CD14-positive monocyte (primary cell): Measurements from ENCODE around the gene CMTM8. TPM values are rescaled to one million over a fixed set of nuclear protein-coding genes. Genes with fewer than 3 reads are reported as not detected.

Experiments used
- DNase-seq, 3 donors: peaks; one replicate each; pipeline ENCODE4 v3.0.0-alpha.2; 2011 to 2022
- H2AFZ ChIP-seq: 2 replicates; pipeline ENCODE4 v1.6.0; 2012; ENCODE audit warnings: mild to moderate bottlenecking, low read depth, low read length, inconsistent platforms; ENCODE audit not compliant: insufficient read depth, poor library complexity, severe bottlenecking
- H3K27ac ChIP-seq, 2 donors: 1 replicate in 1 of 2; 2 replicates in 1 of 2; pipeline ENCODE4 v1.5.1; 2012 to 2013; ENCODE audit warnings: low read length in 2 of 2, control low read depth in 1 of 2, inconsistent platforms in 1 of 2, low read depth in 1 of 2, mild to moderate bottlenecking in 1 of 2
- H3K27me3 ChIP-seq, 2 donors: one replicate each; pipeline versions ENCODE4 v1.6.0 to v1.6.1; 2011 to 2013; ENCODE audit warnings: low read length in 2 of 2; ENCODE audit not compliant: control insufficient read depth in 2 of 2, insufficient read depth in 2 of 2
- H3K36me3 ChIP-seq, 2 donors: replicated peaks in 1 of 2; 1 replicate in 1 of 2; 2 replicates in 1 of 2; pipeline versions ENCODE4 v1.5.1 to v1.6.1; 2012 to 2013; ENCODE audit warnings: low read length in 2 of 2, control low read depth in 1 of 2, inconsistent platforms in 1 of 2, mild to moderate bottlenecking in 1 of 2; ENCODE audit not compliant: insufficient read depth in 2 of 2, control insufficient read depth in 1 of 2
- H3K4me1 ChIP-seq, 2 donors: 1 replicate in 1 of 2; 2 replicates in 1 of 2; pipeline versions ENCODE4 v1.5.1 to v1.6.1; 2012 to 2013; ENCODE audit warnings: low read length in 2 of 2, control low read depth in 1 of 2, inconsistent platforms in 1 of 2, mild to moderate bottlenecking in 1 of 2, moderate library complexity in 1 of 2; ENCODE audit not compliant: insufficient read depth in 2 of 2, control insufficient read depth in 1 of 2
- H3K4me2 ChIP-seq: replicated peaks from 2 replicates; pipeline ENCODE3; 2012; ENCODE audit warnings: low read length, moderate library complexity, mild to moderate bottlenecking; ENCODE audit not compliant: poor library complexity, severe bottlenecking; ENCODE audit errors: extremely low read depth
- H3K4me3 ChIP-seq, 3 experiments: fragments of 200-600 bp in 1 of 3; sonication (generic) in 1 of 3; replicated peaks in 1 of 3; 1 replicate in 2 of 3; 2 replicates in 1 of 3; pipeline ENCODE4 v1.5.1; 2011 to 2013; ENCODE audit warnings: low read length in 3 of 3, mild to moderate bottlenecking in 3 of 3, control low read depth in 2 of 3, low read depth in 2 of 3, inconsistent platforms in 1 of 3, moderate library complexity in 1 of 3
- H3K79me2 ChIP-seq: 2 replicates; pipeline ENCODE4 v1.6.0; 2012; ENCODE audit warnings: mild to moderate bottlenecking, control low read depth, inconsistent platforms, low read length, moderate library complexity; ENCODE audit not compliant: insufficient read depth
- H3K9ac ChIP-seq: 2 replicates; pipeline ENCODE4 v1.6.0; 2017; ENCODE audit warnings: low read length, mild to moderate bottlenecking; ENCODE audit not compliant: insufficient read depth, poor library complexity, severe bottlenecking
- H3K9me3 ChIP-seq, 2 donors: replicated peaks in 1 of 2; 1 replicate in 1 of 2; 2 replicates in 1 of 2; pipeline versions ENCODE4 v1.5.1 to v1.6.1; 2012 to 2013; ENCODE audit warnings: low read length in 2 of 2, control low read depth in 1 of 2; ENCODE audit not compliant: control insufficient read depth in 1 of 2, insufficient read depth in 1 of 2
- H4K20me1 ChIP-seq: 2 replicates; pipeline ENCODE4 v1.6.0; 2012; ENCODE audit warnings: mild to moderate bottlenecking, low read length, control low read depth, moderate library complexity; ENCODE audit not compliant: insufficient read depth
- H3K27ac Mint-ChIP-seq, 7 donors: one replicate each; pipeline ENCODE4 v1.8.0; 2020; ENCODE audit warnings: mild to moderate bottlenecking in 7 of 7, mixed read lengths in 7 of 7, moderate library complexity in 6 of 7, inconsistent platforms in 2 of 7
- H3K27me3 Mint-ChIP-seq, 3 donors: one replicate each; pipeline ENCODE4 v1.8.0; 2021 to 2022; ENCODE audit warnings: low read depth in 3 of 3, mild to moderate bottlenecking in 3 of 3, mixed read lengths in 3 of 3, moderate library complexity in 3 of 3, inconsistent platforms in 1 of 3
- H3K36me3 Mint-ChIP-seq, 2 donors: one replicate each; pipeline ENCODE4 v1.8.0; 2020; ENCODE audit warnings: mixed read lengths in 2 of 2, inconsistent platforms in 1 of 2, mild to moderate bottlenecking in 1 of 2
- H3K4me1 Mint-ChIP-seq: one replicate; pipeline ENCODE4 v1.8.0; 2020; ENCODE audit warnings: mild to moderate bottlenecking, mixed read lengths
- H3K4me3 Mint-ChIP-seq, 2 donors: one replicate each; pipeline ENCODE4 v1.8.0; 2020; ENCODE audit warnings: mild to moderate bottlenecking in 2 of 2, mixed read lengths in 2 of 2, moderate library complexity in 1 of 2
- H3K9me3 Mint-ChIP-seq, 7 donors: one replicate each; pipeline ENCODE4 v1.8.0; 2020 to 2022; ENCODE audit warnings: mixed read lengths in 7 of 7, mild to moderate bottlenecking in 6 of 7, moderate library complexity in 6 of 7, inconsistent platforms in 2 of 7
- WGBS: methylation state at CpG from one replicate; pipeline ENCODE4 v1.1.5; 2013; ENCODE audit warnings: missing lambda C conversion rate; ENCODE audit not compliant: insufficient coverage; 5-methylcytosine and 5-hydroxymethylcytosine counted together
- intact Hi-C, 2 donors: fragments of 100-400 bp; cut with micrococcal nuclease; formaldehyde crosslinking; loops; one replicate each; pipeline versions ENCODE4 v1.15.0 to v1.15.1; 2023
- polyA plus RNA-seq, 3 donors: library from polyadenylated mRNA; depleted of rRNA in 1 of 3; unstranded in 2 of 3; stranded (reverse) in 1 of 3; fragments of 300-500 nt in 2 of 3; fragments of >200 nt in 1 of 3; fragmentation: Illumina TruSeq in 2 of 3; gene quantifications; 1 replicate in 2 of 3; 2 replicates in 1 of 3; pipeline ENCODE4 v1.2.3, GENCODE V29; 2012 to 2021
- TF ChIP-seq, protein P1 (sequence below): fragments of 200-600 bp; IDR thresholded peaks from one replicate; pipeline ENCODE4 v1.8.0; 2022; ENCODE audit warnings: antibody characterized with exemption, mild to moderate bottlenecking

CMTM8 gene
- polyA plus RNA-seq, 3 donors = 0.46 to 2.5 (median 0.94) TPM

DNA sequence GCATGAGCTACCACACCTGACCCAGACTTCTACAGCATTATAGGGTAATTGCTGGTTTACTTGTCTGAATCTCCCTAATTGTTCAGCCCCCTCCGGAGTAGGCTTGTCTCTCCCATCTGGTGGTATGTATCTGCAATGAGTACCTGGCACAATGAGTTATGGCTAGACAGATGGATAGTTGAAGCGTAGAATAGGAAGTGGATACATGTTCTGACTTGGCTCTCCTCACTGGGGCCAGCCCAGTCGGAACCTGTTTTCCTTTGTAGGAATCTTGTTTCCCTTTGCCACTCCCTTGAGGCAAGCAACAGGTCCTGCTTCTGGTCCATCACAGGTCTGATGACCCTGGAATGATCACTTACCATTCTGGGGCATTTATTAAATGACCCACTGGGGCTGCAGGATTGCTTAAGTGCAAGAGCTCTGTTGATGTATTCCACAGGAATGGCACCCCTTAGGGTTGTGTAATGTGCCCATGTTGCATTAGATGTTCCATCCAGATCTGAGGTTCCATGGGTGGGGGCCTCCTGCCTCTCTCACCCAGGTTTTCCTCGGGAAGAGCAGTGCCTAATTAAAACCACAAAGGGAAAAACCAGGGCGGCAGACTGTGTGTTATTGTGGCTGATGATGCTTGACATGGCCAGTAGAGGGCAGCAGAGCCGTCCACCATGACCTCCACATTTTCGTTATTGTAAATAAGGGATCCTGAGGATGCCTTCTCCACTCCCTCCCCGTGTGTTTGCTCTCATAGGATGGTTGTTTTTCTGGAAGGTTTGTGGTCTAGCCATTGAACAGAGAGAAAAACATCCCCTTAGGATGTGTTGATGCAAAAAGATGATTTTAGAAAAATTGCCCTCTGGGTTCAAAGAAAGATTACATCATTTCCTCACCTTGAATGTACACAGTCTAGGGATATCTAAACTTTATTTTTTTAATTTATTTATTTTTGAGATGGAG, 58.0 kb downstream of the CMTM8 start:
- peak overlapping the region in 1 of 7 donors; percentile 68 for H3K27ac Mint-ChIP-seq
- Histone ChIP-seq H3K4me2 (no peak overlapping the region), H4K20me1 (no peaks in the 10 kb centered on the region), H3K4me1 (no peaks in the 10 kb centered on the region), H3K79me2 (no peaks in the 10 kb centered on the region), H2AFZ (no peak overlapping the region), H3K27ac (no peak overlapping the region), H3K36me3 (no peaks in the 10 kb centered on the region), H3K9me3 (no peaks in the 10 kb centered on the region), H3K9ac (no peak overlapping the region), H3K27me3 (no peaks in the 10 kb centered on the region), H3K4me3 (no peak overlapping the region)
- intact Hi-C loops = loop anchor here in 1 of 2 donors (5.0 kb wide), 1 partner anchor 171 kb away; no protein-coding TSS in a partner anchor
- WGBS = 91% methylated on average over 3 of the region's 8 CpGs
- peak; percentile 44 to 62 (median 58) for DNase-seq
- peaks cover 0 to 5% (median 3%) of the 10 kb centered on the region in 3 donors for H3K27me3 Mint-ChIP-seq
- H3K4me3 Mint-ChIP-seq = no peak overlapping the region
- H3K36me3 Mint-ChIP-seq = no peaks in the 10 kb centered on the region
- peaks cover 0 to 2% (median 0%) of the 10 kb centered on the region in 7 donors for H3K9me3 Mint-ChIP-seq
- TF ChIP-seq, protein P1, sequence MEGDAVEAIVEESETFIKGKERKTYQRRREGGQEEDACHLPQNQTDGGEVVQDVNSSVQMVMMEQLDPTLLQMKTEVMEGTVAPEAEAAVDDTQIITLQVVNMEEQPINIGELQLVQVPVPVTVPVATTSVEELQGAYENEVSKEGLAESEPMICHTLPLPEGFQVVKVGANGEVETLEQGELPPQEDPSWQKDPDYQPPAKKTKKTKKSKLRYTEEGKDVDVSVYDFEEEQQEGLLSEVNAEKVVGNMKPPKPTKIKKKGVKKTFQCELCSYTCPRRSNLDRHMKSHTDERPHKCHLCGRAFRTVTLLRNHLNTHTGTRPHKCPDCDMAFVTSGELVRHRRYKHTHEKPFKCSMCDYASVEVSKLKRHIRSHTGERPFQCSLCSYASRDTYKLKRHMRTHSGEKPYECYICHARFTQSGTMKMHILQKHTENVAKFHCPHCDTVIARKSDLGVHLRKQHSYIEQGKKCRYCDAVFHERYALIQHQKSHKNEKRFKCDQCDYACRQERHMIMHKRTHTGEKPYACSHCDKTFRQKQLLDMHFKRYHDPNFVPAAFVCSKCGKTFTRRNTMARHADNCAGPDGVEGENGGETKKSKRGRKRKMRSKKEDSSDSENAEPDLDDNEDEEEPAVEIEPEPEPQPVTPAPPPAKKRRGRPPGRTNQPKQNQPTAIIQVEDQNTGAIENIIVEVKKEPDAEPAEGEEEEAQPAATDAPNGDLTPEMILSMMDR = peak; percentile 90
- peaks cover 2% of the 10 kb centered on the region for H3K4me1 Mint-ChIP-seq

DNA sequence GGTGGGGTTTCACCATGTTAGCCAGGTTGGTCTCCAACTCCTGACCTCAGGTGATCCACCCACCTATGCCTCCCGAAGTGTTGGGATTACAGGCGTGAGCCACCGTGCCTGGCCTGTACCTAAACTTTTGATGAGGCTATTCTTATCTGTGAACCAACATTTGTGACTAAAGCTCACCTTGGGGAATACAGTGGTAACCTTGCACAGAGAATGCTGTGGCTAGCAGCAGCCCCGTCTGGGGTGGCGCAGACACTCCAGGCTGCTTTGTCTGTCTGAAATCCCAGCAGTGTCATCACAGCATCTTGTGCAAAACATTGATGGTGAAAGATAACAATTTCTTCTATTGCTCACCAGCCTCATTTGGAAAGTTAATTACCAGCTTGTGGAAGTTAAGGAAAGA, 58.9 kb downstream of the CMTM8 start:
- H3K4me3 Mint-ChIP-seq = no peak overlapping the region
- Histone ChIP-seq H3K4me2 (no peak overlapping the region), H3K79me2 (no peaks in the 10 kb centered on the region), H2AFZ (no peak overlapping the region), H3K9ac (no peak overlapping the region), H3K36me3 (no peaks in the 10 kb centered on the region), H3K27me3 (no peaks in the 10 kb centered on the region), H3K9me3 (no peaks in the 10 kb centered on the region), H3K4me1 (no peaks in the 10 kb centered on the region), H3K4me3 (no peak overlapping the region), H3K27ac (no peak overlapping the region), H4K20me1 (no peaks in the 10 kb centered on the region)
- TF ChIP-seq, protein P1 = no peak
- no peak for DNase-seq
- H3K36me3 Mint-ChIP-seq = no peaks in the 10 kb centered on the region
- WGBS = 68% methylated on average over 3 of the region's 5 CpGs
- H3K27ac Mint-ChIP-seq = peak overlapping the region in 1 of 7 donors; percentile 7
- peaks cover 0 to 2% (median 0%) of the 10 kb centered on the region in 7 donors for H3K9me3 Mint-ChIP-seq
- intact Hi-C loops = loop anchor here in 1 of 2 donors (5.0 kb wide), 1 partner anchor 170 kb away; no protein-coding TSS in a partner anchor
- H3K27me3 Mint-ChIP-seq = peaks cover 0 to 7% (median 3%) of the 10 kb centered on the region in 3 donors
- peaks cover 2% of the 10 kb centered on the region for H3K4me1 Mint-ChIP-seq
